ENCODE measurements around the gene PWP2.
"Not testable (repeated sequence)": the region's sequence is repeated elsewhere in the genome, so short reads cannot be mapped to it uniquely, and the experiment has no call there.

GRCh38 chr21:44143996-44144395, 36.8 kb downstream of the PWP2 start:
- not testable (repeated sequence) for TF ChIP-seq CTCF, POLR2A, POLR2AphosphoS5, EP300 (IDR thresholded peaks at IDR 0.05)
